ENCODE results near the gene GHRH. TPM values are rescaled to one million over a fixed set of nuclear protein-coding genes. Genes with fewer than 3 reads are reported as not detected.
A peak's percentile ranks its signal among the peaks of the same experiment; 100 is the strongest.

The GHRH gene
- total RNA-seq, 1 donor from 2014 or later, result not detected

DNA sequence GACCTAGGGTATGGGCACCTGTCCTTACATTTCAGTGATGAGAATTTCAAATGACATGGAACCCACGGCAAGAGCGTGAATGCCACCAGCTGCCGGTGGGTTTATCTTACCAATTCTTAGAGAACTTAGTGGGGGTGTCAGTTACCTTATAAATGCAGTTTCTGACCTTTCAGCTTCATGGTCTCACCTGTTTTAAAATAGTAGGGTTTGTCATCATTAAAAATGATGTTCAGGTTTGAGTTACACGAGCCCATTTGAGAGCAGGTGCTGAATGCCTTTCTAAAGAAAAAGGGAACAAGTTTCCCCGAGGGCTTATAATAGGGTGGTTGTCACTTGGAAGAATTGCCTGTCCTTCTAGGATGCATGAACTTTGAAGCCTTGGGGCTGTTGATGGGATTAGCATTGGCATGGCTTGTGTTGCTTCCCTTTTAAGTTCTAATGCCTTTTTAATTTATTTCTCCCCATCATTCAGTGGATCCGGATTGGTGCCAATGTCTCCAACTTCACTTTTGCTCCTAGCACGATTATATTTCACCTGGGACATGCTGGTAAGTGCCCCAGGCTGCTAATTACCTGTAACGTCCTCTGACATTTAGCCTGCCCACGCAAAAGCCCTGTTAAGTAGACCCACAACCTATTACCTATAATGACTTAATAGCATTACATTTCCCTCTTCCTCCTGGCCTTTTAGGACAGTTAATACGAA, 27.9 kb downstream of the GHRH start:
- Histone ChIP-seq H3K4me3 (ENCODE audit: low read length in 3 of 3) (no peak overlapping the region), H3K4me1 (ENCODE audit: control insufficient read depth in 3 of 3, insufficient read depth in 3 of 3, low read length in 3 of 3) (peaks cover 27 to 63% (median 60%) of the 10 kb centered on the region in 3 donors), H3K27me3 (ENCODE audit: control insufficient read depth in 3 of 3, insufficient read depth in 3 of 3, low read length in 3 of 3) (no peaks in the 10 kb centered on the region), H3K27ac (ENCODE audit: low read depth, low read length) (no peak overlapping the region), H3K9ac (ENCODE audit: low read depth in 1 of 3, low read length in 3 of 3) (no peak overlapping the region), H3K36me3 (ENCODE audit: control insufficient read depth in 3 of 3, insufficient read depth in 3 of 3, low read length in 3 of 3) (peaks cover 41 to 71% (median 69%) of the 10 kb centered on the region in 3 donors), H3K9me3 (ENCODE audit: control insufficient read depth in 3 of 3, low read length in 3 of 3) (no peaks in the 10 kb centered on the region)

- H3K4me1 ChIP-seq (ENCODE audit: control insufficient read depth in 3 of 3, insufficient read depth in 3 of 3, low read length in 3 of 3), result peaks cover 40 to 75% (median 73%) of the 10 kb centered on the region in 3 donors
- H3K4me3 ChIP-seq (ENCODE audit: low read length in 3 of 3), result no peak overlapping the region
- H3K9ac ChIP-seq (ENCODE audit: low read depth in 1 of 3, low read length in 3 of 3), result no peak overlapping the region
- no peaks in the 10 kb centered on the region for H3K27me3 ChIP-seq (ENCODE audit: control insufficient read depth in 3 of 3, insufficient read depth in 3 of 3, low read length in 3 of 3)
- peak overlapping the region; percentile 49 for H3K27ac ChIP-seq (ENCODE audit: low read depth, low read length)
- H3K9me3 ChIP-seq (ENCODE audit: control insufficient read depth in 3 of 3, low read length in 3 of 3), result no peaks in the 10 kb centered on the region
- peaks cover 30 to 61% (median 58%) of the 10 kb centered on the region in 3 donors for H3K36me3 ChIP-seq (ENCODE audit: control insufficient read depth in 3 of 3, insufficient read depth in 3 of 3, low read length in 3 of 3)
Measured at GRCh38 chr20:37231947-37232630, 29.5 kb downstream of the GHRH start.

- Histone ChIP-seq H3K4me1 (ENCODE audit: control insufficient read depth in 3 of 3, insufficient read depth in 3 of 3, low read length in 3 of 3) (peaks cover 48 to 81% (median 76%) of the 10 kb centered on the region in 3 donors), H3K9ac (ENCODE audit: low read depth in 1 of 3, low read length in 3 of 3) (no peak overlapping the region), H3K36me3 (ENCODE audit: control insufficient read depth in 3 of 3, insufficient read depth in 3 of 3, low read length in 3 of 3) (peaks cover 29 to 57% (median 54%) of the 10 kb centered on the region in 3 donors), H3K27me3 (ENCODE audit: control insufficient read depth in 3 of 3, insufficient read depth in 3 of 3, low read length in 3 of 3) (no peaks in the 10 kb centered on the region), H3K27ac (ENCODE audit: low read depth, low read length) (no peak overlapping the region), H3K4me3 (ENCODE audit: low read length in 3 of 3) (no peak overlapping the region), H3K9me3 (ENCODE audit: control insufficient read depth in 3 of 3, low read length in 3 of 3) (no peaks in the 10 kb centered on the region)
Measured at GRCh38 chr20:37230200-37230599, 31.4 kb downstream of the GHRH start.

- Histone ChIP-seq H3K27ac (ENCODE audit: low read depth, low read length) (peak overlapping the region; percentile 93), H3K36me3 (ENCODE audit: control insufficient read depth in 3 of 3, insufficient read depth in 3 of 3, low read length in 3 of 3) (peaks cover 34 to 59% (median 53%) of the 10 kb centered on the region in 3 donors)
Measured at GRCh38 chr20:37229357-37229756, 32.3 kb downstream of the GHRH start.

GRCh38 chr20:37228656-37229055, 33.0 kb downstream of the GHRH start:
- no peaks in the 10 kb centered on the region for H3K9me3 ChIP-seq (ENCODE audit: control insufficient read depth in 3 of 3, low read length in 3 of 3)
- peak overlapping the region; percentile 93 for H3K27ac ChIP-seq (ENCODE audit: low read depth, low read length)
- peaks cover 36 to 59% (median 55%) of the 10 kb centered on the region in 3 donors for H3K36me3 ChIP-seq (ENCODE audit: control insufficient read depth in 3 of 3, insufficient read depth in 3 of 3, low read length in 3 of 3)
- H3K4me3 ChIP-seq (ENCODE audit: low read length in 3 of 3), result peak overlapping the region in 2 of 3 donors; percentile 0 to 8
- peaks cover 43 to 72% (median 65%) of the 10 kb centered on the region in 3 donors for H3K4me1 ChIP-seq (ENCODE audit: control insufficient read depth in 3 of 3, insufficient read depth in 3 of 3, low read length in 3 of 3)
- no peaks in the 10 kb centered on the region for H3K27me3 ChIP-seq (ENCODE audit: control insufficient read depth in 3 of 3, insufficient read depth in 3 of 3, low read length in 3 of 3)
- peak overlapping the region; percentile 54 to 66 (median 61) for H3K9ac ChIP-seq (ENCODE audit: low read depth in 1 of 3, low read length in 3 of 3)

More at GRCh38 chr20:37229357-37229756, 32.3 kb downstream of the GHRH start:
- Histone ChIP-seq H3K9me3 (ENCODE audit: control insufficient read depth in 3 of 3, low read length in 3 of 3) (no peaks in the 10 kb centered on the region), H3K4me1 (ENCODE audit: control insufficient read depth in 3 of 3, insufficient read depth in 3 of 3, low read length in 3 of 3) (peaks cover 50 to 77% (median 72%) of the 10 kb centered on the region in 3 donors), H3K4me3 (ENCODE audit: low read length in 3 of 3) (no peak overlapping the region), H3K9ac (ENCODE audit: low read depth in 1 of 3, low read length in 3 of 3) (peak overlapping the region in 1 of 3 donors; percentile 55), H3K27me3 (ENCODE audit: control insufficient read depth in 3 of 3, insufficient read depth in 3 of 3, low read length in 3 of 3) (no peaks in the 10 kb centered on the region)

- Histone ChIP-seq H3K9ac (ENCODE audit: low read depth in 1 of 3, low read length in 3 of 3) (peak overlapping the region in 2 of 3 donors; percentile 61 to 66), H3K4me3 (ENCODE audit: low read length in 3 of 3) (no peak overlapping the region), H3K27ac (ENCODE audit: low read depth, low read length) (peak overlapping the region; percentile 93), H3K27me3 (ENCODE audit: control insufficient read depth in 3 of 3, insufficient read depth in 3 of 3, low read length in 3 of 3) (no peaks in the 10 kb centered on the region), H3K36me3 (ENCODE audit: control insufficient read depth in 3 of 3, insufficient read depth in 3 of 3, low read length in 3 of 3) (peaks cover 39 to 60% (median 55%) of the 10 kb centered on the region in 3 donors), H3K4me1 (ENCODE audit: control insufficient read depth in 3 of 3, insufficient read depth in 3 of 3, low read length in 3 of 3) (peaks cover 43 to 73% (median 61%) of the 10 kb centered on the region in 3 donors), H3K9me3 (ENCODE audit: control insufficient read depth in 3 of 3, low read length in 3 of 3) (no peaks in the 10 kb centered on the region)
Measured at GRCh38 chr20:37228082-37228481, 33.5 kb downstream of the GHRH start.

GRCh38 chr20:37226889-37227288, 34.7 kb downstream of the GHRH start:
- Histone ChIP-seq H3K27ac (ENCODE audit: low read depth, low read length) (no peak overlapping the region), H3K27me3 (ENCODE audit: control insufficient read depth in 3 of 3, insufficient read depth in 3 of 3, low read length in 3 of 3) (no peaks in the 10 kb centered on the region), H3K4me3 (ENCODE audit: low read length in 3 of 3) (no peak overlapping the region), H3K4me1 (ENCODE audit: control insufficient read depth in 3 of 3, insufficient read depth in 3 of 3, low read length in 3 of 3) (peaks cover 37 to 71% (median 53%) of the 10 kb centered on the region in 3 donors), H3K9me3 (ENCODE audit: control insufficient read depth in 3 of 3, low read length in 3 of 3) (no peaks in the 10 kb centered on the region), H3K9ac (ENCODE audit: low read depth in 1 of 3, low read length in 3 of 3) (no peak overlapping the region), H3K36me3 (ENCODE audit: control insufficient read depth in 3 of 3, insufficient read depth in 3 of 3, low read length in 3 of 3) (peaks cover 38 to 55% (median 46%) of the 10 kb centered on the region in 3 donors)

DNA sequence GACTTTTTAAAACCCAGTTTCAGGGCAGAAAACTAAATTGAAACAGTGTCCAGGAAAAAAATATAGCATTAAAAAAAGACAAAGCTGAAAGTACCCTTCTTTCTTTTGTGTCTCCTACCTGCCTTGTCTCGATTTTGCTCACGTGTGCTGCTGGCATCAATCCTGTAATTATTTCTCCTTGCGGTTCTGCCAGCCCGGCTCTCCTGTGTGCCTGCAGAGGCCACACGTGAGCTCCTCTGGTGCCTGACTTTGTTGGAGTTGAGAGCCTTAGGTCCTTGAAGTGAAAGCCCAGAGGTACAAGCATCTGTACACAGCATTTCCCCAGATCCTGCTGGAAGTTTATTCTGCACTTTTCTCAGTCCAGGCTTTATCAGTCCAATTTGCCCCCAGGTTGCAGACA, 36.5 kb downstream of the GHRH start:
- Histone ChIP-seq H3K36me3 (ENCODE audit: control insufficient read depth in 3 of 3, insufficient read depth in 3 of 3, low read length in 3 of 3) (peaks cover 33 to 45% (median 34%) of the 10 kb centered on the region in 3 donors), H3K4me3 (ENCODE audit: low read length in 3 of 3) (no peak overlapping the region), H3K4me1 (ENCODE audit: control insufficient read depth in 3 of 3, insufficient read depth in 3 of 3, low read length in 3 of 3) (peaks cover 32 to 57% (median 41%) of the 10 kb centered on the region in 3 donors), H3K27me3 (ENCODE audit: control insufficient read depth in 3 of 3, insufficient read depth in 3 of 3, low read length in 3 of 3) (no peaks in the 10 kb centered on the region), H3K27ac (ENCODE audit: low read depth, low read length) (no peak overlapping the region), H3K9ac (ENCODE audit: low read depth in 1 of 3, low read length in 3 of 3) (no peak overlapping the region), H3K9me3 (ENCODE audit: control insufficient read depth in 3 of 3, low read length in 3 of 3) (no peaks in the 10 kb centered on the region)

- peaks cover 24 to 32% (median 27%) of the 10 kb centered on the region in 3 donors for H3K36me3 ChIP-seq (ENCODE audit: control insufficient read depth in 3 of 3, insufficient read depth in 3 of 3, low read length in 3 of 3)
- no peak overlapping the region for H3K27ac ChIP-seq (ENCODE audit: low read depth, low read length)
- H3K9me3 ChIP-seq (ENCODE audit: control insufficient read depth in 3 of 3, low read length in 3 of 3), result no peaks in the 10 kb centered on the region
- H3K27me3 ChIP-seq (ENCODE audit: control insufficient read depth in 3 of 3, insufficient read depth in 3 of 3, low read length in 3 of 3), result no peaks in the 10 kb centered on the region
- peaks cover 21 to 38% (median 21%) of the 10 kb centered on the region in 3 donors for H3K4me1 ChIP-seq (ENCODE audit: control insufficient read depth in 3 of 3, insufficient read depth in 3 of 3, low read length in 3 of 3)
- no peak overlapping the region for H3K9ac ChIP-seq (ENCODE audit: low read depth in 1 of 3, low read length in 3 of 3)
- H3K4me3 ChIP-seq (ENCODE audit: low read length in 3 of 3), result no peak overlapping the region
Measured at GRCh38 chr20:37223053-37223452, 38.6 kb downstream of the GHRH start.

DNA sequence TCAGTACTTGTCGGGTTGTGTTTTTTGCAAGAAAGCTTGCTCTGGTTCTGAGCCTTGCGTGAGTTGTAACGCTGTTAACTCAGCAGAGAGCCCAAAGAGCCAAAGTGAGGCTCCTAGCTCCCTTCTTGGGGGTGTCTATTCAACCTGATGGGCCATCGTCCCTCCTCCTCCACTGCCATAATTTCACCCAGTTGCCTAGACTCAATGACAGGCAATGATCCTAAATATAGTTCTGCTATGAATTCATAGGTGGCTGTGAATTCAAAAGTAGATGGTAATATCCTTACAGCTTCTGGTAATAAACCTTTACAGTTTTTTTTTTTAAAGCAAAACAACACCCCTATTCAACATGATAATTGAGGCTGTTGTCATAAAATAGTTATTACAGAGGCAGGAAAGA, 39.5 kb downstream of the GHRH start:
- no peak overlapping the region for H3K4me3 ChIP-seq (ENCODE audit: low read length in 3 of 3)
- no peaks in the 10 kb centered on the region for H3K9me3 ChIP-seq (ENCODE audit: control insufficient read depth in 3 of 3, low read length in 3 of 3)
- H3K4me1 ChIP-seq (ENCODE audit: control insufficient read depth in 3 of 3, insufficient read depth in 3 of 3, low read length in 3 of 3), result peaks cover 11 to 28% (median 12%) of the 10 kb centered on the region in 3 donors
- H3K27ac ChIP-seq (ENCODE audit: low read depth, low read length), result no peak overlapping the region
- peaks cover 21 to 29% (median 25%) of the 10 kb centered on the region in 3 donors for H3K36me3 ChIP-seq (ENCODE audit: control insufficient read depth in 3 of 3, insufficient read depth in 3 of 3, low read length in 3 of 3)
- no peak overlapping the region for H3K9ac ChIP-seq (ENCODE audit: low read depth in 1 of 3, low read length in 3 of 3)
- no peaks in the 10 kb centered on the region for H3K27me3 ChIP-seq (ENCODE audit: control insufficient read depth in 3 of 3, insufficient read depth in 3 of 3, low read length in 3 of 3)

All from skeletal muscle tissue (tissue), 4 donors.